ENCODE results near the gene SLC16A13. TPM values are rescaled to one million over a fixed set of nuclear protein-coding genes. Genes with fewer than 3 reads are reported as not detected.
A peak's percentile ranks its signal among the peaks of the same experiment; 100 is the strongest.
"Not testable (repeated sequence)": the region's sequence is repeated elsewhere in the genome, so short reads cannot be mapped to it uniquely, and the experiment has no call there.

Gene SLC16A13
- total RNA-seq, 1 experiment from 2014 or later = 13.1 TPM

DNA sequence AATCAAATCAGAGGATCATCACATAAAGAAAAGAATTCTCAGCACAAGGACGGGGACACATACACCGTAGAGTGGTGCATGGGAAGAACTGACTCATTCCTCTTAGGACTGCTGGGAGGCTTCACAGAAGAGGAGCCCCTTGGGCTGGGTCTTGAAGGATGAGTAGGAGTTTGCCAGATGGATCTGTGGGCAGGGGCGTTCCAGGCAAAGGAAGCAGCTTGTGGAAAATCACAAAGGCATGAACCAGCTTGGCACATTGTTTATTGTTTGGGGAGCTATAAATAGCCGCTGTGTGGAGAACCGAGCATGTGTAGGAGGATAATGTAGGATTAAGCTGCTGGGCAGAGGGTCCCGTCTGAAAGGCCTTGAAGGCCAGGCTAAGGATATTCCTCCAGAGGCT is 13.2 kb downstream of the SLC16A13 start:
- ATAC-seq = no peak

GRCh38 chr17:7050583-7050982 is 14.8 kb downstream of the SLC16A13 start:
- DNase-seq (ENCODE audit: low read depth, low spot score); H3K4me3 ChIP-seq (ENCODE audit: low read depth in 2 of 2, low read length in 2 of 2); BruUV-seq (replicated peaks); intact Hi-C loops (cut with micrococcal nuclease; ENCODE audit: unreplicated experiment); POLR2A ChIA-PET; in situ Hi-C loops (cut with HindIII; ENCODE audit: low pct_unique_long_range_greater_than_20kb, low sequenced_read_pairs); H3K27me3 ChIP-seq (ENCODE audit: control insufficient read depth, insufficient read depth, low read length); H3K9me3 ChIP-seq (ENCODE audit: control insufficient read depth, insufficient read depth, low read depth, low read length); ATAC-seq; H3K36me3 ChIP-seq (ENCODE audit: control insufficient read depth, insufficient read depth, low read length); H3K27ac ChIP-seq (ENCODE audit: low read length): not testable (repeated sequence)
- CTCF ChIA-PET = interaction anchor here (0.5 to 1.4 kb wide), 3 partner anchors 86 to 127 kb away, joined by 3 to 7 read pairs (median 3); no protein-coding TSS in a partner anchor
- peaks cover 18% of the 10 kb centered on the region for H3K4me1 ChIP-seq (ENCODE audit: control insufficient read depth, insufficient read depth, low read length)

More for the DNA sequence above, 13.2 kb downstream of the SLC16A13 start:
- H3K36me3 ChIP-seq (ENCODE audit: control insufficient read depth, insufficient read depth, low read length) = no peaks in the 10 kb centered on the region
- no peak overlapping the region for H3K4me3 ChIP-seq (ENCODE audit: low read depth in 2 of 2, low read length in 2 of 2)
- intact Hi-C loops (cut with micrococcal nuclease; ENCODE audit: unreplicated experiment) = loop anchor here (10.0 kb wide), 1 partner anchor 116 kb away; no protein-coding TSS in a partner anchor
- DNase-seq (ENCODE audit: low read depth, low spot score) = no peak
- peaks cover 18% of the 10 kb centered on the region for H3K4me1 ChIP-seq (ENCODE audit: control insufficient read depth, insufficient read depth, low read length)
- in situ Hi-C loops (cut with HindIII; ENCODE audit: low pct_unique_long_range_greater_than_20kb, low sequenced_read_pairs) = no loop called here
- CTCF ChIA-PET = interaction anchor here (0.5 to 0.6 kb wide), 3 partner anchors 88 to 130 kb away, joined by 3 to 4 read pairs (median 3); no protein-coding TSS in a partner anchor
- TF ChIP-seq TCF7L2 (IDR thresholded peaks at IDR 0.05; ENCODE audit: low read depth, low read length) = no peak
- TF ChIP-seq, protein P1, sequence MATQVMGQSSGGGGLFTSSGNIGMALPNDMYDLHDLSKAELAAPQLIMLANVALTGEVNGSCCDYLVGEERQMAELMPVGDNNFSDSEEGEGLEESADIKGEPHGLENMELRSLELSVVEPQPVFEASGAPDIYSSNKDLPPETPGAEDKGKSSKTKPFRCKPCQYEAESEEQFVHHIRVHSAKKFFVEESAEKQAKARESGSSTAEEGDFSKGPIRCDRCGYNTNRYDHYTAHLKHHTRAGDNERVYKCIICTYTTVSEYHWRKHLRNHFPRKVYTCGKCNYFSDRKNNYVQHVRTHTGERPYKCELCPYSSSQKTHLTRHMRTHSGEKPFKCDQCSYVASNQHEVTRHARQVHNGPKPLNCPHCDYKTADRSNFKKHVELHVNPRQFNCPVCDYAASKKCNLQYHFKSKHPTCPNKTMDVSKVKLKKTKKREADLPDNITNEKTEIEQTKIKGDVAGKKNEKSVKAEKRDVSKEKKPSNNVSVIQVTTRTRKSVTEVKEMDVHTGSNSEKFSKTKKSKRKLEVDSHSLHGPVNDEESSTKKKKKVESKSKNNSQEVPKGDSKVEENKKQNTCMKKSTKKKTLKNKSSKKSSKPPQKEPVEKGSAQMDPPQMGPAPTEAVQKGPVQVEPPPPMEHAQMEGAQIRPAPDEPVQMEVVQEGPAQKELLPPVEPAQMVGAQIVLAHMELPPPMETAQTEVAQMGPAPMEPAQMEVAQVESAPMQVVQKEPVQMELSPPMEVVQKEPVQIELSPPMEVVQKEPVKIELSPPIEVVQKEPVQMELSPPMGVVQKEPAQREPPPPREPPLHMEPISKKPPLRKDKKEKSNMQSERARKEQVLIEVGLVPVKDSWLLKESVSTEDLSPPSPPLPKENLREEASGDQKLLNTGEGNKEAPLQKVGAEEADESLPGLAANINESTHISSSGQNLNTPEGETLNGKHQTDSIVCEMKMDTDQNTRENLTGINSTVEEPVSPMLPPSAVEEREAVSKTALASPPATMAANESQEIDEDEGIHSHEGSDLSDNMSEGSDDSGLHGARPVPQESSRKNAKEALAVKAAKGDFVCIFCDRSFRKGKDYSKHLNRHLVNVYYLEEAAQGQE (IDR thresholded peaks at IDR 0.05; ENCODE audit: insufficient read depth in 1 of 2, low read depth in 2 of 2, low read length in 1 of 2) = no peak
- TF ChIP-seq, protein P2, sequence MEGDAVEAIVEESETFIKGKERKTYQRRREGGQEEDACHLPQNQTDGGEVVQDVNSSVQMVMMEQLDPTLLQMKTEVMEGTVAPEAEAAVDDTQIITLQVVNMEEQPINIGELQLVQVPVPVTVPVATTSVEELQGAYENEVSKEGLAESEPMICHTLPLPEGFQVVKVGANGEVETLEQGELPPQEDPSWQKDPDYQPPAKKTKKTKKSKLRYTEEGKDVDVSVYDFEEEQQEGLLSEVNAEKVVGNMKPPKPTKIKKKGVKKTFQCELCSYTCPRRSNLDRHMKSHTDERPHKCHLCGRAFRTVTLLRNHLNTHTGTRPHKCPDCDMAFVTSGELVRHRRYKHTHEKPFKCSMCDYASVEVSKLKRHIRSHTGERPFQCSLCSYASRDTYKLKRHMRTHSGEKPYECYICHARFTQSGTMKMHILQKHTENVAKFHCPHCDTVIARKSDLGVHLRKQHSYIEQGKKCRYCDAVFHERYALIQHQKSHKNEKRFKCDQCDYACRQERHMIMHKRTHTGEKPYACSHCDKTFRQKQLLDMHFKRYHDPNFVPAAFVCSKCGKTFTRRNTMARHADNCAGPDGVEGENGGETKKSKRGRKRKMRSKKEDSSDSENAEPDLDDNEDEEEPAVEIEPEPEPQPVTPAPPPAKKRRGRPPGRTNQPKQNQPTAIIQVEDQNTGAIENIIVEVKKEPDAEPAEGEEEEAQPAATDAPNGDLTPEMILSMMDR (IDR thresholded peaks at IDR 0.05) = no peak
- BruUV-seq (replicated peaks) = no TSS peak
- no peaks in the 10 kb centered on the region for H3K9me3 ChIP-seq (ENCODE audit: control insufficient read depth, insufficient read depth, low read depth, low read length)
- POLR2A ChIA-PET = no interaction called here
- H3K27ac ChIP-seq (ENCODE audit: low read length) = no peak overlapping the region; the same call in 1 of the 2 replicates
- H3K27me3 ChIP-seq (ENCODE audit: control insufficient read depth, insufficient read depth, low read length) = no peaks in the 10 kb centered on the region

DNA sequence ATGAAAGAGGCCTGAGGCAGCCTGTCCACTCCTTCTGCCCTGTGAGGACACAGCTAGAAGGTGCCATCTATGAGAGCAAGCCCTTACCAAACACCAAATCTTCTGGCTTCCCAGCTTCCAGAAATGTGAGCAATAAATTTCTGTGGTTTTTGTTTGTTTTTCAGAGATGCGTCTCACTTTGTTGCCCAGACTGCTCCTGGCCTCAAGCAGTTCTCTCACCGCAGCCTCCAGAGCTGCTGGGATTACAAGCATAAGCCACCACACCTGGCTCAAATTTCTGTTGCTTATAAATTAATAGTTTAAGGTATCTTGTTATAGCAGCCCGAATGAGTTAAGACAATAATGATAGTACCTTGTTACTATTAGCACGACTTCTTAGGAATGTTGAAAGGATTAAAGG is 20.6 kb downstream of the SLC16A13 start:
- no peak overlapping the region for H3K4me3 ChIP-seq (ENCODE audit: low read depth in 2 of 2, low read length in 2 of 2)
- TF ChIP-seq POLR2AphosphoS5 (IDR thresholded peaks at IDR 0.05; ENCODE audit: low read depth, low read length) (no peak), TCF7L2 (IDR thresholded peaks at IDR 0.05; ENCODE audit: low read depth, low read length) (no peak), SIN3A (IDR thresholded peaks at IDR 0.05; ENCODE audit: borderline replicate concordance, insufficient read depth, low read depth, low read length) (no peak)
- TF ChIP-seq, protein P2 (IDR thresholded peaks at IDR 0.05) = no peak
- TF ChIP-seq, protein P1 (IDR thresholded peaks at IDR 0.05; ENCODE audit: insufficient read depth in 1 of 2, low read depth in 2 of 2, low read length in 1 of 2) = no peak
- CTCF ChIA-PET = interaction anchor here (0.5 to 0.7 kb wide), 4 partner anchors 11 to 145 kb away, joined by 3 to 9 read pairs (median 4); no protein-coding TSS in a partner anchor
- peak; percentile 15; the same call in 1 of the 2 replicates for ATAC-seq
- H3K9me3 ChIP-seq (ENCODE audit: control insufficient read depth, insufficient read depth, low read depth, low read length) = no peaks in the 10 kb centered on the region
- no peak for DNase-seq (ENCODE audit: low read depth, low spot score)
- no peak overlapping the region for H3K27ac ChIP-seq (ENCODE audit: low read length)
- no TSS peak for BruUV-seq (replicated peaks)
- H3K36me3 ChIP-seq (ENCODE audit: control insufficient read depth, insufficient read depth, low read length) = no peaks in the 10 kb centered on the region
- POLR2A ChIA-PET = no interaction called here
- in situ Hi-C loops (cut with HindIII; ENCODE audit: low pct_unique_long_range_greater_than_20kb, low sequenced_read_pairs) = no loop called here
- no peaks in the 10 kb centered on the region for H3K27me3 ChIP-seq (ENCODE audit: control insufficient read depth, insufficient read depth, low read length)
- intact Hi-C loops (cut with micrococcal nuclease; ENCODE audit: unreplicated experiment) = no loop called here
- peaks cover 16% of the 10 kb centered on the region; the same call in 1 of the 2 replicates for H3K4me1 ChIP-seq (ENCODE audit: control insufficient read depth, insufficient read depth, low read length)
